GM23248 (cell line): ENCODE data around the gene TBK1. TPM values are rescaled to one million over a fixed set of nuclear protein-coding genes. Genes with fewer than 3 reads are reported as not detected.

Experiments
- DNase-seq: peaks from one replicate; pipeline ENCODE4 v3.0.0-alpha.2; 2015
- H2AFZ ChIP-seq: fragments of 200-600 bp; sonication (generic); 2 replicates; pipeline ENCODE4 v1.6.1; 2016; ENCODE audit warnings: antibody characterized with exemption
- H3F3A ChIP-seq: fragments of 200-600 bp; sonication (generic); 2 replicates; pipeline ENCODE4 v1.6.1; 2016; ENCODE audit warnings: mild to moderate bottlenecking, antibody characterized with exemption, mixed run types; ENCODE audit not compliant: insufficient read depth
- H3K27ac ChIP-seq: fragments of 200-600 bp; sonication (generic); 2 replicates; pipeline ENCODE4 v1.5.1; 2016; ENCODE audit warnings: mild to moderate bottlenecking
- H3K27me3 ChIP-seq: fragments of 200-600 bp; sonication (generic); replicated peaks from 2 replicates; pipeline ENCODE4 v1.6.1; 2016; ENCODE audit warnings: mild to moderate bottlenecking; ENCODE audit not compliant: insufficient read depth
- H3K36me3 ChIP-seq: fragments of 200-600 bp; sonication (generic); 2 replicates; pipeline ENCODE4 v1.6.1; 2016; ENCODE audit warnings: low read depth, mild to moderate bottlenecking
- H3K4me1 ChIP-seq: fragments of 200-600 bp; sonication (generic); 2 replicates; pipeline ENCODE4 v1.6.1; 2016; ENCODE audit warnings: mild to moderate bottlenecking; ENCODE audit not compliant: insufficient read depth
- H3K4me2 ChIP-seq: fragments of 200-600 bp; sonication (generic); one replicate; pipeline ENCODE4 v1.6.1; 2016; ENCODE audit warnings: mild to moderate bottlenecking; ENCODE audit not compliant: unreplicated experiment
- H3K4me3 ChIP-seq: fragments of 200-600 bp; sonication (generic); 2 replicates; pipeline ENCODE4 v1.5.1; 2016; ENCODE audit warnings: mild to moderate bottlenecking
- H3K79me2 ChIP-seq: fragments of 200-600 bp; sonication (generic); 2 replicates; pipeline ENCODE4 v1.6.1; 2016; ENCODE audit warnings: mild to moderate bottlenecking; ENCODE audit not compliant: insufficient read depth
- H3K9ac ChIP-seq: fragments of 200-600 bp; sonication (generic); 2 replicates; pipeline ENCODE4 v1.6.1; 2016; ENCODE audit warnings: mild to moderate bottlenecking
- H3K9me2 ChIP-seq: fragments of 200-600 bp; sonication (generic); 2 replicates; pipeline ENCODE4 v1.6.1; 2016; ENCODE audit warnings: mixed run types, mild to moderate bottlenecking, moderate library complexity; ENCODE audit not compliant: insufficient read depth
- H3K9me3 ChIP-seq: fragments of 200-600 bp; sonication (generic); one replicate; pipeline ENCODE4 v1.6.1; 2017; ENCODE audit warnings: low read depth
- H4K20me1 ChIP-seq: fragments of 200-600 bp; sonication (generic); 2 replicates; pipeline ENCODE4 v1.6.0; 2016; ENCODE audit not compliant: insufficient read depth
- EZH2 ChIP-seq: fragments of 200-600 bp; sonication (generic); IDR thresholded peaks from 2 replicates; pipeline ENCODE4 v1.6.1; 2018; ENCODE audit warnings: antibody characterized with exemption, mild to moderate bottlenecking; ENCODE audit not compliant: insufficient read depth, poor library complexity, severe bottlenecking
- EZH2phosphoT487 ChIP-seq: fragments of 200-600 bp; sonication (generic); IDR thresholded peaks from 2 replicates; pipeline ENCODE4 v1.6.1; 2018; ENCODE audit warnings: antibody characterized with exemption, moderate library complexity, mild to moderate bottlenecking, low read depth; ENCODE audit not compliant: insufficient read depth
- WGBS, 2 experiments: methylation state at CpG; one replicate each; pipeline ENCODE4 v1.1.6; 2015 to 2017; ENCODE audit warnings: low lambda C conversion rate in 2 of 2, low coverage in 1 of 2; ENCODE audit errors: missing lambda C conversion rate in 2 of 2; 5-methylcytosine and 5-hydroxymethylcytosine counted together
- in situ Hi-C: fragments of 300-500 bp; cut with MboI; formaldehyde crosslinking; loops from 2 replicates; pipeline ENCODE4 v1.15.0; 2020
- polyA plus RNA-seq: library from polyadenylated mRNA; unstranded; fragments of >200 nt; fragmentation: Nextera tagmentation; extraction: Ambion mirVana; gene quantifications from 2 replicates; pipeline ENCODE4 v1.2.1, GENCODE V29; 2016
- total RNA-seq: library from RNA; depleted of rRNA; stranded (reverse); fragments of >200 nt; shearing (Covaris generic); gene quantifications from 2 replicates; pipeline ENCODE4 v1.2.3, GENCODE V29; 2014

The TBK1 gene
- total and polyA plus RNA-seq, 2 experiments from 2014 or later, result 25.2 to 29.4 TPM

DNA sequence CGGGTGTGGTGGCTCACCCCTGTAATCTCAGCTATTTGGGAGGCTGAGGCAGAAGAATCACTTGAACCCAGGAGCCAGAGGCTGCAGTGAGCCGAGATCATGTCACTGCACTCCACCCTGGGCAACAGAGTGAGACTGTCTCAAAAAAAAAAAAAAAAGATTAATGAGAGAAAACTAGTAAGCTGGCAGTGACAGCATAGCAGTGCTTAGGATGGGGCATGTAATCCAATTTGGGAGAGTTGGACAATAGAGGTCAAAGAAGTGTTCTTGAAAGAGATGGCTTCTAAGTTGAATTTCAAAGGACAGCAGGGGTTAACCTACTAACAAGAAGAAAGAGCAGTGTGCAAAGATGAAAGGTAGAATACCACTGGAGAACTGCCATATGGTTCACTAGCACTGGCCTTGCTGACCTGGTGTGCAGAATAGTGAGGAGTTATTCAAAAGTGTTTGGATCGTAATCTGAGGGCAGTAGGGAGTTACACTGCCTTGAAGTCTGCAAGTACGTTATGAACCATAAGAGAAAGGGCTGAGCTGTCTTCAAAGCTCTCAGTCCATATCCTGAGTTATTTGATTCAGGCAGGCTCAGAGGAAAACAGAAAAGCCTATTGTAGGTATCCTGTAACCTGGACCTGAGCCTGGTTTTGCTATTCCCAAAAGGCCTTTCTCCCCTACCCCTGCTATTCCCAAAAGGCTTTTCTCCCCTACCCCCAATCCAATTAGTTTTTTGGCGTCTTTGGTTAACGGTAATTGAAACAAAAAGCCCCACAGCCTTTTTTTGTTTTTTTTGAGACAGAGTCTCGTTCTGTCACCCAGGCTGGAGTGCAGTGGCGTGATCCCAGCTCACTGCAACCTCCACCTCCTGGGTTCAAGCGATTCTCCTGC lies 44.3 kb upstream of the TBK1 start:
- Histone ChIP-seq H3K9ac (no peak overlapping the region), H3K4me3 (0 out of 2 replicates have a peak overlapping the region, but pooled peaks have one; percentile 95), H3K9me3 (no peaks in the 10 kb centered on the region), H3K27me3 (no peaks in the 10 kb centered on the region), H3K27ac (0 out of 2 replicates have a peak overlapping the region, but pooled peaks have one; percentile 0), H3K79me2 (peaks cover 77% of the 10 kb centered on the region), H3K4me1 (peaks cover 39% of the 10 kb centered on the region), H2AFZ (no peak overlapping the region), H3K4me2 (peak overlapping the region; percentile 79), H3K9me2 (no peaks in the 10 kb centered on the region), H3F3A (peaks cover 47% of the 10 kb centered on the region), H3K36me3 (peaks cover 29% of the 10 kb centered on the region), H4K20me1 (peaks cover 3% of the 10 kb centered on the region; the same call in 1 of the 2 replicates)
- DNase-seq, result no peak
- in situ Hi-C loops, result no loop called here
- TF ChIP-seq EZH2, result no peak
- no peak for TF ChIP-seq EZH2phosphoT487
- WGBS, 2 experiments, result 89 to 93% methylated on average over 9 of the region's 9 CpGs

- Histone ChIP-seq H2AFZ (no peak overlapping the region), H3K9ac (no peak overlapping the region), H3K79me2 (peaks cover 100% of the 10 kb centered on the region), H3K9me3 (no peaks in the 10 kb centered on the region), H3K27ac (no peak overlapping the region), H4K20me1 (peaks cover 13% of the 10 kb centered on the region; the same call in 1 of the 2 replicates), H3K36me3 (peaks cover 64% of the 10 kb centered on the region), H3K27me3 (no peaks in the 10 kb centered on the region), H3K4me3 (no peak overlapping the region), H3K4me2 (no peak overlapping the region), H3K9me2 (no peaks in the 10 kb centered on the region), H3K4me1 (peaks cover 36% of the 10 kb centered on the region), H3F3A (peaks cover 36% of the 10 kb centered on the region)
- TF ChIP-seq EZH2, result no peak
- no peak for TF ChIP-seq EZH2phosphoT487
- 94 to 96% methylated on average over 2 of the region's 2 CpGs for WGBS, 2 experiments
- in situ Hi-C loops, result no loop called here
- no peak for DNase-seq
Observed at GRCh38 chr12:64411427-64411826, 40.5 kb upstream of the TBK1 start.

GRCh38 chr12:64412459-64412858 lies 39.5 kb upstream of the TBK1 start:
- Histone ChIP-seq H3K36me3 (peaks cover 74% of the 10 kb centered on the region), H2AFZ (no peak overlapping the region), H4K20me1 (peaks cover 13% of the 10 kb centered on the region; the same call in 1 of the 2 replicates), H3F3A (peaks cover 31% of the 10 kb centered on the region; the same call in 1 of the 2 replicates), H3K4me1 (peaks cover 26% of the 10 kb centered on the region), H3K9me2 (no peaks in the 10 kb centered on the region), H3K4me2 (no peak overlapping the region), H3K9ac (no peak overlapping the region), H3K27me3 (no peaks in the 10 kb centered on the region), H3K9me3 (no peaks in the 10 kb centered on the region), H3K4me3 (no peak overlapping the region), H3K79me2 (peaks cover 100% of the 10 kb centered on the region), H3K27ac (no peak overlapping the region)
- in situ Hi-C loops, result no loop called here
- TF ChIP-seq EZH2 (no peak), EZH2phosphoT487 (no peak)
- no peak for DNase-seq
- 50 to 53% methylated on average over 2 of the region's 2 CpGs for WGBS, 2 experiments

- Histone ChIP-seq H4K20me1 (peaks cover 13% of the 10 kb centered on the region; the same call in 1 of the 2 replicates), H3K9ac (no peak overlapping the region), H3K27ac (no peak overlapping the region), H3F3A (peaks cover 27% of the 10 kb centered on the region; the same call in 1 of the 2 replicates), H3K4me3 (no peak overlapping the region), H3K9me2 (no peaks in the 10 kb centered on the region), H3K79me2 (peaks cover 100% of the 10 kb centered on the region), H3K36me3 (peaks cover 89% of the 10 kb centered on the region), H3K4me2 (no peak overlapping the region), H3K4me1 (peaks cover 16% of the 10 kb centered on the region), H3K9me3 (no peaks in the 10 kb centered on the region), H3K27me3 (no peaks in the 10 kb centered on the region), H2AFZ (no peak overlapping the region)
- TF ChIP-seq EZH2, result no peak
- no peak for TF ChIP-seq EZH2phosphoT487
- DNase-seq, result no peak
- 80 to 83% methylated on average over 2 of the region's 2 CpGs for whole genome bisulfite sequencing, 2 experiments
- in situ Hi-C loops, result no loop called here
Observed at GRCh38 chr12:64413884-64414283, 38.0 kb upstream of the TBK1 start.
